Neural cell (in vitro differentiated cells): Measurements from ENCODE around the gene A1BG. TPM values are rescaled to one million over a fixed set of nuclear protein-coding genes. Genes with fewer than 3 reads are reported as not detected.

Experiments used
- H2AFZ ChIP-seq: fragments of 200-600, 300-800 bp; sonication (generic), shearing (Covaris generic); 2 replicates; pipeline ENCODE4 v1.6.0; 2014; ENCODE audit warnings: low read depth, mild to moderate bottlenecking, antibody characterized with exemption, low read length, moderate library complexity
- H3F3A ChIP-seq: fragments of 200-600 bp; shearing (Covaris generic); 2 replicates; pipeline ENCODE4 v1.6.1; 2016; ENCODE audit warnings: mild to moderate bottlenecking, moderate library complexity, mixed read lengths, antibody characterized with exemption, low read length; ENCODE audit not compliant: insufficient read depth, poor library complexity, severe bottlenecking
- H3K27ac ChIP-seq: fragments of 200-600, 300-800 bp; sonication (generic), shearing (Covaris generic); 2 replicates; pipeline ENCODE4 v1.5.1; 2014; ENCODE audit warnings: mild to moderate bottlenecking, low read length, moderate library complexity
- H3K27me3 ChIP-seq: fragments of 300-800, 200-600 bp; sonication (generic), shearing (Covaris generic); 2 replicates; pipeline ENCODE4 v1.6.0; 2014; ENCODE audit warnings: mild to moderate bottlenecking, low read depth, low read length, moderate library complexity; ENCODE audit not compliant: insufficient read depth
- H3K36me3 ChIP-seq: fragments of 300-800, 200-600 bp; sonication (generic), shearing (Covaris generic); 2 replicates; pipeline ENCODE4 v1.5.1; 2014; ENCODE audit warnings: mild to moderate bottlenecking, antibody characterized with exemption, low read length, moderate library complexity; ENCODE audit not compliant: insufficient read depth
- H3K4me2 ChIP-seq: fragments of 300-800, 200-600 bp; sonication (generic), shearing (Covaris generic); 2 replicates; pipeline ENCODE4 v1.6.0; 2014; ENCODE audit warnings: mild to moderate bottlenecking, low read length
- H3K4me3 ChIP-seq: fragments of 300-800, 200-600 bp; sonication (generic), shearing (Covaris generic); 2 replicates; pipeline ENCODE4 v1.5.1; 2014; ENCODE audit warnings: mild to moderate bottlenecking, low read length, moderate library complexity
- H3K79me2 ChIP-seq: fragments of 200-600 bp; shearing (Covaris generic); replicated peaks from 2 replicates; pipeline ENCODE4 v1.6.0; 2014; ENCODE audit warnings: mild to moderate bottlenecking, low read length, moderate library complexity; ENCODE audit not compliant: insufficient read depth
- H3K9ac ChIP-seq: fragments of 300-800, 200-600 bp; sonication (generic), shearing (Covaris generic); 2 replicates; pipeline ENCODE4 v1.6.1; 2016; ENCODE audit warnings: mild to moderate bottlenecking, low read length, mixed read lengths
- H3K9me2 ChIP-seq: fragments of 200-600 bp; shearing (Covaris generic); 2 replicates; pipeline ENCODE4 v1.6.1; 2016; ENCODE audit warnings: mild to moderate bottlenecking, low read length, mixed read lengths; ENCODE audit not compliant: insufficient read depth
- H3K9me3 ChIP-seq: fragments of 200-600, 300-800 bp; sonication (generic), shearing (Covaris generic); 2 replicates; pipeline ENCODE4 v1.6.1; 2016; ENCODE audit warnings: mild to moderate bottlenecking, mixed run types, low read length, moderate library complexity, mixed read lengths
- H4K20me1 ChIP-seq: fragments of 200-600 bp; shearing (Covaris generic); 2 replicates; pipeline ENCODE4 v1.6.1; 2016; ENCODE audit warnings: mild to moderate bottlenecking, mixed run types; ENCODE audit not compliant: insufficient read depth
- CTCF ChIP-seq: fragments of 450-650 bp; IDR thresholded peaks from 2 replicates; pipeline ENCODE4 v1.5.1; 2014; ENCODE audit warnings: antibody characterized with exemption, mild to moderate bottlenecking, moderate library complexity; ENCODE audit not compliant: poor library complexity, severe bottlenecking
- EP300 ChIP-seq: fragments of 450-650 bp; conservative IDR thresholded peaks from 2 replicates; pipeline ENCODE4 v1.6.1; 2014; ENCODE audit warnings: antibody characterized with exemption, mild to moderate bottlenecking, moderate library complexity; ENCODE audit not compliant: poor library complexity, severe bottlenecking
- EZH2 ChIP-seq: fragments of 200-600, 300-800 bp; shearing (Covaris generic), sonication (generic); IDR thresholded peaks from 2 replicates; pipeline ENCODE4 v1.6.1; 2014; ENCODE audit warnings: antibody characterized with exemption, low read length, borderline replicate concordance, mild to moderate bottlenecking; ENCODE audit not compliant: insufficient read depth, poor library complexity, severe bottlenecking
- MXI1 ChIP-seq: fragments of 450-650 bp; conservative IDR thresholded peaks from 2 replicates; pipeline ENCODE4 v1.6.1; 2014; ENCODE audit warnings: antibody characterized with exemption, mild to moderate bottlenecking; ENCODE audit not compliant: poor library complexity, severe bottlenecking
- POLR2AphosphoS5 ChIP-seq: IDR thresholded peaks from 2 replicates; pipeline ENCODE4 v1.6.1; 2012
- RAD21 ChIP-seq: fragments of 450-650 bp; conservative IDR thresholded peaks from 2 replicates; pipeline ENCODE4 v1.6.1; 2014; ENCODE audit warnings: antibody characterized with exemption, mild to moderate bottlenecking, moderate library complexity
- REST ChIP-seq: IDR thresholded peaks from 2 replicates; pipeline ENCODE4 v1.6.1; 2012; ENCODE audit warnings: borderline replicate concordance
- SMC3 ChIP-seq: fragments of 450-650 bp; conservative IDR thresholded peaks from 2 replicates; pipeline ENCODE4 v1.6.1; 2014; ENCODE audit warnings: antibody characterized with exemption, mild to moderate bottlenecking, moderate library complexity; ENCODE audit not compliant: poor library complexity
- TAF1 ChIP-seq: IDR thresholded peaks from 2 replicates; pipeline ENCODE4 v1.6.1; 2012; ENCODE audit warnings: low read depth
- polyA plus RNA-seq: library from polyadenylated mRNA; depleted of rRNA; stranded (reverse); fragments of >200 nt; gene quantifications from 2 replicates; pipeline ENCODE4 v1.2.3, GENCODE V29; 2014

The A1BG gene
- polyA plus RNA-seq, 1 donor from 2014 or later = 40.0 TPM

GRCh38 chr19:58385891-58386575 is 32.7 kb upstream of the A1BG start:
- no peaks in the 10 kb centered on the region for H3K9me2 ChIP-seq
- TF ChIP-seq CTCF (no peak), TAF1 (peak; percentile 31)
- H3K9me3 ChIP-seq = no peaks in the 10 kb centered on the region
- H2AFZ ChIP-seq = peak overlapping the region; percentile 78
- no peaks in the 10 kb centered on the region for H3K27me3 ChIP-seq
- peak overlapping the region; percentile 92 for H3K9ac ChIP-seq
- H3K36me3 ChIP-seq = no peaks in the 10 kb centered on the region
- peak overlapping the region; percentile 91 for H3K4me2 ChIP-seq
- peak overlapping the region; percentile 95 for H3K27ac ChIP-seq
- H3K79me2 ChIP-seq = peaks cover 20% of the 10 kb centered on the region
- no peaks in the 10 kb centered on the region for H4K20me1 ChIP-seq
- H3K4me3 ChIP-seq = peak overlapping the region; percentile 77
- peaks cover 4% of the 10 kb centered on the region for H3F3A ChIP-seq

- Histone ChIP-seq H2AFZ (no peak overlapping the region), H3K79me2 (peaks cover 20% of the 10 kb centered on the region), H3K9me2 (no peaks in the 10 kb centered on the region), H3K9me3 (no peaks in the 10 kb centered on the region), H3K36me3 (no peaks in the 10 kb centered on the region), H3K27me3 (no peaks in the 10 kb centered on the region), H3K4me2 (peak overlapping the region; percentile 91), H3K27ac (peak overlapping the region; percentile 95), H3K4me3 (peak overlapping the region; percentile 77), H4K20me1 (no peaks in the 10 kb centered on the region), H3F3A (peaks cover 4% of the 10 kb centered on the region), H3K9ac (peak overlapping the region; percentile 92)
- TF ChIP-seq SMC3 (no peak), POLR2AphosphoS5 (no peak), EP300 (no peak), TAF1 (no peak), MXI1 (no peak)
These were observed 32.1 kb upstream of the A1BG start for GRCh38 chr19:58385313-58385890.

- Histone ChIP-seq H3K4me3 (no peak overlapping the region), H3K9me3 (no peaks in the 10 kb centered on the region), H3K36me3 (no peaks in the 10 kb centered on the region), H4K20me1 (no peaks in the 10 kb centered on the region), H3K27me3 (no peaks in the 10 kb centered on the region), H3K4me2 (no peak overlapping the region), H3K9ac (no peak overlapping the region), H3K9me2 (no peaks in the 10 kb centered on the region), H3K79me2 (peaks cover 10% of the 10 kb centered on the region), H2AFZ (no peak overlapping the region), H3F3A (peaks cover 4% of the 10 kb centered on the region), H3K27ac (no peak overlapping the region)
- TF ChIP-seq RAD21 = no peak
- no peak for TF ChIP-seq POLR2AphosphoS5
- no peak for TF ChIP-seq TAF1
- no peak for TF ChIP-seq MXI1
- TF ChIP-seq SMC3 = no peak
- no peak for TF ChIP-seq EZH2
- no peak for TF ChIP-seq REST
- no peak for TF ChIP-seq EP300
- no peak for TF ChIP-seq CTCF
These were observed 29.8 kb upstream of the A1BG start for GRCh38 chr19:58382997-58383603.
